VCaP (cell line): ENCODE data around the gene TUBB3.

Experiments
- H3K27ac ChIP-seq: fragments of 450-650 bp; 2 replicates; pipeline ENCODE4 v1.5.1; 2017
- CTCF ChIP-seq: fragments of 450-650 bp; conservative IDR thresholded peaks from 2 replicates; pipeline ENCODE4 v1.5.1; 2017; ENCODE audit warnings: mild to moderate bottlenecking, moderate library complexity

The TUBB3 gene

GRCh38 chr16:89971495-89972243 is 48.5 kb downstream of the TUBB3 start:
- peak overlapping the region; percentile 63 for H3K27ac ChIP-seq
- TF ChIP-seq CTCF = no peak

GRCh38 chr16:89972244-89973234 is 49.4 kb downstream of the TUBB3 start:
- peak overlapping the region; percentile 63 for H3K27ac ChIP-seq
- TF ChIP-seq CTCF = no peak

- no peak for TF ChIP-seq CTCF
- H3K27ac ChIP-seq = peak overlapping the region; percentile 63
Observed at GRCh38 chr16:89973235-89973634, 50.1 kb downstream of the TUBB3 start.

DNA sequence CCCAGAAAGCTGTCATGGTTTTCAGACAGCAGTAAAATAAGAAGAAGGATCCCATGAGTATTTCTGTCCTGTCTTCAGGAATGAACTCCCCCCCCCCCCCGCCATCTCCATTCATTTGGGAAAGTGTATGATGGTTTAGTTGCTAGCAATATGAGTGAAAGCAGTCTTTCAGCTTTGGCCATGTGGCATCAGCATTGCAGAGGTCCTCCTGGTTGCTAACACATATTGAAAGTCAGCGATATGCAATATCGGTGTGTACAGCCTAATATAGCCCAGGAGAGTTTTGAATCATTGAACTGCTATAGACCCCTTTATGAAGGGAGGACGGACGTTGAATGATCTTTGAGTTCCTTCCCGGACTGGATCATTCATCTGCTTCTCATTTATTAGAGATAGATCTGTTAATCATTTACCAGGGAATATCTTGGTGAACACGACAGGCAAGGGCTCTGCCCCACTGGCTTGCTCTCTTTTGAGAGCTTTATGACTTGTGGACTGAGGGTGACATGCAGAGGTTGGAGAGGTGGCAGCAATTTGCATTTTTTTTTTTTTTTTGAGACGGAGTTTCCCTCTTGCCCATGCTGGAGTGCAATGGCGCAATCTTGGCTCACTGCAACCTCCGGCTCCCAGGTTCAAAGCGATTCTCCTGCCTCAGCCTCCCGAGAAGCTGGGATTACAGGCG is 50.7 kb downstream of the TUBB3 start:
- no peak for TF ChIP-seq CTCF
- peak overlapping the region; percentile 63; the same call in 1 of the 2 replicates for H3K27ac ChIP-seq

DNA sequence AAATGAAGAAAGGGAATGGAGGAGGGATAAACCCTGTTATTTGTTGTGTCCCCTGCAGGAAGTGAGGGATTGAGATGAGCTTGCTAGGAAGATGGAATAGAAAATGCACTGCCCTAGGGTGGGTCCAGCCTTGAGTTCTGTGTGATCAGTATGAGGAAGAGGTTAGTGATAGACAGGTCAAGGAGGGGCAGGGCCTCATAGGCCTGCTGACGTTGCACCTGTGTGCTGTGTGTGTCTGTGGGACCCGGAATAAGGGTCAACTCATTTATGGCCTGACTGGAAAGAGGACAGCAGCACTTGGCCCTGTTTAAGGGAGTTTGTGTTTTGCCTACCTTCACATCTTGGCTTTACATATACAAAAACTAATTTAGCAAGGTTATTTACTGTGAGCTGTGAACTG is 51.7 kb downstream of the TUBB3 start:
- no peak for TF ChIP-seq CTCF

GRCh38 chr16:89981414-89981813 is 58.3 kb downstream of the TUBB3 start:
- no peak for TF ChIP-seq CTCF
- no peak overlapping the region for H3K27ac ChIP-seq

More for the DNA sequence above, 51.7 kb downstream of the TUBB3 start:
- H3K27ac ChIP-seq = no peak overlapping the region

- no peak overlapping the region for H3K27ac ChIP-seq
- TF ChIP-seq CTCF = no peak
Observed at GRCh38 chr16:89982318-89982717, 59.2 kb downstream of the TUBB3 start.
